ENCODE results near the gene CPOX. TPM values are rescaled to one million over a fixed set of nuclear protein-coding genes. Genes with fewer than 3 reads are reported as not detected.

The CPOX gene
- total RNA-seq, 2 experiments from 2014 or later, result 7.0 to 10.5 TPM

- Histone ChIP-seq H3K27me3 (ENCODE audit: control insufficient read depth in 1 of 2, insufficient read depth in 2 of 2, low read length in 2 of 2) (no peaks in the 10 kb centered on the region), H3K4me3 (ENCODE audit: low read length) (no peak overlapping the region), H3K9me3 (ENCODE audit: control insufficient read depth in 1 of 2, insufficient read depth in 1 of 2, low read length in 2 of 2) (peaks cover 0 to 5% of the 10 kb centered on the region in 2 experiments), H3K27ac (ENCODE audit: low read depth in 1 of 2, low read length in 2 of 2) (no peak overlapping the region), H3K4me1 (ENCODE audit: insufficient read depth, low read length) (no peaks in the 10 kb centered on the region), H3K36me3 (ENCODE audit: insufficient read depth, low read length) (no peaks in the 10 kb centered on the region)
- intact Hi-C loops (cut with DNase I, micrococcal nuclease), result loop anchor here (5.0 kb wide), 2 partner anchors 54 to 1149 kb away; no protein-coding TSS in a partner anchor
- H3K9me3 Mint-ChIP-seq, result no peaks in the 10 kb centered on the region
- POLR2A ChIA-PET, result no interaction called here
- H3K4me3 Mint-ChIP-seq, result no peak overlapping the region
- ATAC-seq (ENCODE audit: poor library complexity) (no peak), DNase-seq (no peak)
- no peaks in the 10 kb centered on the region for H3K36me3 Mint-ChIP-seq (ENCODE audit: low read depth)
- CTCF ChIA-PET, result no interaction called here
- H3K27me3 Mint-ChIP-seq, result peaks cover 13% of the 10 kb centered on the region
- no peak overlapping the region for H3K27ac Mint-ChIP-seq
- no peaks in the 10 kb centered on the region for H3K4me1 Mint-ChIP-seq (ENCODE audit: low read depth)
- no peak for TF ChIP-seq CTCF (IDR thresholded peaks at IDR 0.05)
Observed at GRCh38 chr3:98603580-98603979, 10.2 kb upstream of the CPOX start.

DNA sequence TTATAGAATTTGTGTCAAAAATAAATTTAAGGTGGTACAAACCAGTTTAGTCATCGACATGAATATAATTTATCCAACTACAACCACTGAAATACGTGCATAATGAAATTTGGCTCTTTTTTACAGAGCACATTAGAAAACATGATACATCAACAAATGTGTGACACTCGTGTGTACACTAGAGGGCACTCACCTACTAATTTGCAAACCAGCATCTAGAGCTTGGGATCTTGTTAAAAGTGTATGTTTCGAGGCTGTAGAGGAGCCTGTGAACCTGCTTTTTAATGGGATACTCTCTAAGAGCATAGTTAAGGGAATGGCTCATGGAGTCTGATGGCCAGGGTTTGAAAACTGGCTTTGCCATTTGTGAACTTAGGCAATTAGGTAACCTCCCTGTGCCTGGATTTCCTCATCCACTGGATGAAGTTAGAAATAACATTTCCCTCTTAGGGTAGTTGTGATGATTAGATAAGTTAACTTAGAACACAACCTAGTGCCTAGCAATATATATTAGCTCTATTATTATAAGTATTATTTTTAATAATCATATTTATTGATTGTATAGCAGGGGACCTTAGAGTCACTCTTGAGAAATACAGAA is 8.8 kb upstream of the CPOX start:
- H3K9me3 Mint-ChIP-seq, result no peaks in the 10 kb centered on the region
- Histone ChIP-seq H3K27ac (ENCODE audit: low read depth in 1 of 2, low read length in 2 of 2) (no peak overlapping the region), H3K4me3 (ENCODE audit: low read length) (no peak overlapping the region), H3K36me3 (ENCODE audit: insufficient read depth, low read length) (no peaks in the 10 kb centered on the region), H3K27me3 (ENCODE audit: control insufficient read depth in 1 of 2, insufficient read depth in 2 of 2, low read length in 2 of 2) (no peaks in the 10 kb centered on the region), H3K4me1 (ENCODE audit: insufficient read depth, low read length) (no peaks in the 10 kb centered on the region), H3K9me3 (ENCODE audit: control insufficient read depth in 1 of 2, insufficient read depth in 1 of 2, low read length in 2 of 2) (peaks cover 0 to 2% of the 10 kb centered on the region in 2 experiments)
- POLR2A ChIA-PET, result interaction anchor here (0.8 kb wide), 1 partner anchor 9 kb away, joined by 3 read pairs; the partner anchor contains the start of gene CPOX
- ATAC-seq (ENCODE audit: poor library complexity) (peak; percentile 79), DNase-seq (peak in 4 of 14 experiments; percentile 13 to 56 (median 42))
- CTCF ChIA-PET, result interaction anchor here (0.5 to 2.0 kb wide), 6 partner anchors 10 to 211 kb away, joined by 3 to 12 read pairs (median 4); partner anchors contain the start of gene CLDND1
- H3K4me1 Mint-ChIP-seq (ENCODE audit: low read depth), result no peaks in the 10 kb centered on the region
- intact Hi-C loops (cut with DNase I, micrococcal nuclease), result loop anchor here (1.0 to 5.0 kb wide), 3 partner anchors 55 to 1150 kb away; no protein-coding TSS in a partner anchor
- H3K36me3 Mint-ChIP-seq (ENCODE audit: low read depth), result no peaks in the 10 kb centered on the region
- peak; percentile 74 for TF ChIP-seq CTCF (IDR thresholded peaks at IDR 0.05)
- H3K27ac Mint-ChIP-seq, result no peak overlapping the region
- H3K27me3 Mint-ChIP-seq, result peaks cover 13% of the 10 kb centered on the region
- H3K4me3 Mint-ChIP-seq, result no peak overlapping the region

DNA sequence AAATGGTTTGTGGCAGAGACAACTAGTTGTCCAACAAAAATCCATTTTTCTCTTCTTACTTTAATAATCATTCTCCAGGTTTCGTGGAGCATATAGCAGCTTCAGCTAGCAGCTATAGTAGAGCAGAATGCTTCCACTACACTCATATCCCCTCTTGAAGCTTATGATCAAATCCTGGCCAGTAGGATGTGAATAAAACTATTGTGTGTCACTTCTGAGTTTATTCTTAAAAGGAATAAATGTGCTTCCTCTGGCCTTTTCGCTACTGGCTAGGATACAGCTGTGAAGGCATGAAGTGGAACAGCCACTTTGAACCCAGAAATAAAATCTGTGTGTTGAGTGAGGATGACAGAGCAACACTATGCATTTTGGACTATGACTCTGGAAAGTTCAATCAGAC is 7.8 kb upstream of the CPOX start:
- Histone ChIP-seq H3K27me3 (ENCODE audit: control insufficient read depth in 1 of 2, insufficient read depth in 2 of 2, low read length in 2 of 2) (no peaks in the 10 kb centered on the region), H3K9me3 (ENCODE audit: control insufficient read depth in 1 of 2, insufficient read depth in 1 of 2, low read length in 2 of 2) (no peaks in the 10 kb centered on the region), H3K27ac (ENCODE audit: low read depth in 1 of 2, low read length in 2 of 2) (no peak overlapping the region), H3K4me3 (ENCODE audit: low read length) (no peak overlapping the region), H3K4me1 (ENCODE audit: insufficient read depth, low read length) (no peaks in the 10 kb centered on the region), H3K36me3 (ENCODE audit: insufficient read depth, low read length) (no peaks in the 10 kb centered on the region)
- intact Hi-C loops (cut with DNase I, micrococcal nuclease), result loop anchor here (5.0 kb wide), 2 partner anchors 56 to 1151 kb away; no protein-coding TSS in a partner anchor
- Mint-ChIP-seq H3K4me3 (no peak overlapping the region), H3K27ac (no peak overlapping the region), H3K36me3 (ENCODE audit: low read depth) (no peaks in the 10 kb centered on the region), H3K27me3 (peaks cover 13% of the 10 kb centered on the region), H3K4me1 (ENCODE audit: low read depth) (peaks cover 5% of the 10 kb centered on the region), H3K9me3 (no peaks in the 10 kb centered on the region)
- no peak for TF ChIP-seq CTCF (IDR thresholded peaks at IDR 0.05)
- ChIA-PET CTCF (interaction anchor here (1.2 to 2.0 kb wide), 3 partner anchors 11 to 56 kb away, joined by 4 to 12 read pairs (median 4); no protein-coding TSS in a partner anchor), POLR2A (interaction anchor here (0.6 to 0.8 kb wide), 2 partner anchors 8 to 37 kb away, joined by 3 read pairs; partner anchors contain the start of gene CPOX)
- DNase-seq, result no peak
- ATAC-seq (ENCODE audit: poor library complexity), result no peak

All from CD4-positive, alpha-beta T cell (primary cell).